ENCODE measurements around the gene CCKAR. TPM values are rescaled to one million over a fixed set of nuclear protein-coding genes. Genes with fewer than 3 reads are reported as not detected.

Gene CCKAR
- total RNA-seq, 1 experiment from 2014 or later, result not detected

DNA sequence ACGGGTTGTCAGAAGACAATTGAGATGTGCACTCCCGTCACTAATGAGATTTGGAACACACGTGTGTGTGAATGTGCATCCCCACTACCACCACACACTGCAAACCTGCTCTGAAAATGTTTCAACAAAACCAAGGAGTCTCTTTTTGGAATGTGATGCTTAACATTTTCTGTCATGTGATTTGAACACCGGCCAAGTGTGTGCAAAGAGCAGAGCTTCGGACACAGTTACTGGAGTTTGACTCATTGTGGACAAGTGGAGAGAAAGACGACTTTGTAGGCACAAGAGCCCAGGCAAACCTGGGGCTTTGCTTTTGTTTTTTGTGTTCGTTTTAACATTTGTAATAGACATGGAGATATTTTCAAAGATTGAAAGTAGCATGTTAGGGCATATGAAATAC, 49.2 kb downstream of the CCKAR start:
- in situ Hi-C loops (cut with HindIII; ENCODE audit: low pct_unique_long_range_greater_than_20kb, low sequenced_read_pairs), result no loop called here

DNA sequence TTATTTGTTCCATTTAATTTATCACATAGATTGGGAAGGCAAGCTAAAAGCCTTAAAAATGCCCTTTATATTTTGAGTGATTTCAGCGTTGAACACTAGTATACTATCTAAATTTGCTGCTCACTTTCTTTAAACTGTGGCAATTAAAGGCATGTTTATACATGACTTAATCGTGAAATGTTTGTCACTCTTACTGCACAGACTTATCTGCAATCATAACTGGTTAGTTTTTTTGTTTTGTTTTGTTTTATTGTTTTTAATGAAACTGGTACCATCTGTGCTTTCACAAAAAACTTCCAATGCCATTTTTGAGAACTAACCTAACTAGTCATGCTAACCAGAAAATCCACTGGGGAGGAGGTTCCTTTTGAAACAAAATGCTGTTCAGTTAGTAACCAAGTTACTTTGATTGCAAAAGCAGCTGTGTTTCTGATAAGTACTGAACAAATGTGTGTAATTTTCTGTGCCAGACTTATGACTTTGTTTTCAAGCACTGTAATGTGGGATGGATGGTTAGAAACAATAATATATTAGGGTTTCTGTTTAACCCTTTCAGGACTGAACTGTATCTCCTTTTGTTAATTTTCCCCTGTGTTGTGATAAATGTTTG, 56.1 kb downstream of the CCKAR start:
- in situ Hi-C loops (cut with HindIII; ENCODE audit: low pct_unique_long_range_greater_than_20kb, low sequenced_read_pairs), result no loop called here
- no peak for DNase-seq (ENCODE audit: low read depth, low spot score)

More for the DNA sequence above, 49.2 kb downstream of the CCKAR start:
- no peak for DNase-seq (ENCODE audit: low read depth, low spot score)

DNA sequence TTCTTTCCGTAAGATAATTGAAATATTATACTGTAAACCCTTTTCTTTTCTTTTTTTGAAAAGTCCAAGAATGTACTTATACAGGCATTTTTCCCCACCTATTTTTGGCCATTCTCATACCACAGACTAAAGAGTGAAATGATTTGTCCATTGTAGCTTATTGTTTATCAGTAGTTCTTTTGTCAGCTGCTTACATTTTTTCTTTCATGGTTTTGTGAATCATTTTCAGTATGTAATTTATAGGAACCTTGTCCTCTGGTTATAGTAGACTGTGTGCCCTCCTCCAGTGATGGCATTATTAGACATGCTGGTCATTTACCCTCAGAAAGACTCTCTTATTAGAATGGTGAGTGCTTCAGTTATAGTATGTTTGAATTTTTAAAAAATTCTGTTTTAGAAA, 56.7 kb downstream of the CCKAR start:
- DNase-seq (ENCODE audit: low read depth, low spot score), result peak; percentile 10
- in situ Hi-C loops (cut with HindIII; ENCODE audit: low pct_unique_long_range_greater_than_20kb, low sequenced_read_pairs), result no loop called here

DNA sequence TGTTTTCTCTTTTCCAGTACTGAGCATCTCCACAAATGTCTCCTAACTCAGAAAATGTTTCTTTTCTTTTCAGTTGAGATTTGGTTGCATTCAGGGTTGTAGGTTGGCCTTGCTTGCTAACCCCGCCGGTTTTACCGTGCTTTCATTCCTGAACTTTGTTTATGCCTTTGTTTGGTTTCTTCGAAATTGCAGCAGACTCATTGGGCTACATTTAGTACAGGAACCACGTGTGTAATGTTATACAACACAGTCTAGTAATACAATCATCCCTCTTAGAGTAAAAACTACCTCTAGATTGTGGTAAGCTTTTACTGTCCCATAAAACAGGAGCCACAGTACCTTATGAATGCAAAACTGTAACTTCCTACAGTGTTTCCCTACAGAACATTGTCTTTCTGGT, 57.9 kb downstream of the CCKAR start:
- in situ Hi-C loops (cut with HindIII; ENCODE audit: low pct_unique_long_range_greater_than_20kb, low sequenced_read_pairs), result no loop called here
- peak; percentile 46 for DNase-seq (ENCODE audit: low read depth, low spot score)

DNA sequence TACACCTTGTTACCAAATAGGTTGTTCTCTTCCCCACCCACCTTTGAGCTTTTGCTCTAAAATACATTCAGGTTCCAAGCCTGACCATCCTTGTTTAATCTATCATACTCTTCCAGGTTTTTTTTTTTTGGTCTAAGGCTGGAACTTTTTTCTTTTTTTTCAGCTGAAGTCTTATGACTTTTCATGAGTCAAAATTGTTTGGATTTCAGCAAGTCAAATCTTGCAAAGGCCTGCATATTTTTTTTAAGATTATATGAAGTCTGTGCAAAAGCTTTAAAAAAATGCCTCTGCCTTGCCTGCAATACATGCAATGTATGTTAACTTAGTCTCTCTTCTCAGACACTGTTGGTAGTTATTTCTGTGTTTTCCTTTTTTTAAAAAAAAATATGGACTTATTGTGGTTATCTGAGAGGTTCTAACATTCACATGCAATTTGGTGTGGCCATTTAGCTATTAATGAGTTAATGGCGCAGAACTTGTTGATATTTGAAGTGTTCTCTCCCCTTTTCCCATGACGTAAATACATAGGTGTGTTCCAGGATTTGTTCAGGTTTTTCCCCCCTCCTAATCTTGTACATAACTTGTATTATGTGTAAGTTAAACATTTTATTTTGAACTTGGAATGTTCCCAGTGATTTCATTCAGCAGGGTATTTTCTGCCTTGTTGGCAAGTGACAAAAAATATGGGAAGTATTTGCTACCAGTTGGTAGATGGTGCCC, 58.7 kb downstream of the CCKAR start:
- no peak for DNase-seq (ENCODE audit: low read depth, low spot score)
- in situ Hi-C loops (cut with HindIII; ENCODE audit: low pct_unique_long_range_greater_than_20kb, low sequenced_read_pairs), result no loop called here

Other genes starting within 250 kb of the CCKAR start
- gene RBPJ, start 169.5 kb downstream of the CCKAR start, total RNA-seq (2014; rRNA removed; shearing (Covaris generic)), result 45.0 and 46.2 TPM in 2 replicates
- gene TBC1D19, start 93.6 kb upstream of the CCKAR start, total RNA-seq (2014; rRNA removed; shearing (Covaris generic)), result 10.6 and 12.2 TPM in 2 replicates

Data from SK-MEL-5 (cell line).